HPDE6-E6E7 (cell line): Measurements from ENCODE around the gene ATP6V0A4.

ENCODE experiments used
- DNase-seq: peaks from one replicate; pipeline ENCODE4 v3.0.0; 2011; ENCODE audit warnings: missing footprints; ENCODE audit errors: extremely low spot score

Gene ATP6V0A4

DNA sequence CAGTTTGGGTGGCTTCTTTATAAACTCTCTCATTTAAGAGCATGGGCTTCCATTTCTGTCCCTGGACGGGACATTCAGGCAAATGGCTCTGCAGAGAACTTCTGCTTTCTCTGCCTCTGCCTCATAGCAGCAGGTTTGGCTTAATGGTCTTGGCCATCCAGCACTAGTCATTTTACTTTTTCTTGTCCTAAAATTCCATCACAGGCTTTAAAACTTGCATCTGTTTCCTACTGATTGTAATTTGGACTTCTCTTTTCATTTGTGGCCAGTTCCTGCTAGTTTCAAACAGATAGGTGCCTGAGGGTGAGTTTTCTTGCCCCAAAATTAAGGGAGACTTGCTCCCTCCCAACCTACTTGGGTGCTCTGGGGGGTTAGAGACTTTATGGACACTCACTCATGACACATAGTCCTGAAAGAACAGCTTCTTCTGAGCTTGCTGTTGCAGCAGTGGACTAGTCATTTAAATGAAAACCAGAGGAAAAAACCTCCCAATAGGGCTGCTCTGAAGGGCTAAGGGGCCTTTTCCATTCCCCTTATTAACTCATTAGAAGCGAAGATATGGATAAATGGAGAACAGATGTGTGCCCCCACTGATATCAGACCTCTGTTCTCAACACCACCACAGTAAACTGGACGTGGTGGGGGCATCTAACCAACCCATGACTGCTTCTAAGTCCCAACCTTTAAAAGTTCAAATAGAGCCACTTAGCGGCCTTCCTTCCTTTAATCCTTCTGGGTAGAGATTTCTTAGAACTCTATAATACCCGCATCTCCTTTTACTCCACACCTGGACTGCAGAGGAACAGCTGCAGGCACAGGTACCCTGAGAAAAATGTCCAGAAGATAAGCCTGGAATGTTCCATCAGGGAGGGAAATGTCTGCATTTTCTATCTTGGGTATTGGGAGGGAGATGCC is 135.7 kb downstream of the ATP6V0A4 start:
- no peak for DNase-seq

GRCh38 chr7:138661069-138661635 is 136.8 kb downstream of the ATP6V0A4 start:
- DNase-seq = no peak

GRCh38 chr7:138658889-138659288 is 139.1 kb downstream of the ATP6V0A4 start:
- no peak for DNase-seq

DNA sequence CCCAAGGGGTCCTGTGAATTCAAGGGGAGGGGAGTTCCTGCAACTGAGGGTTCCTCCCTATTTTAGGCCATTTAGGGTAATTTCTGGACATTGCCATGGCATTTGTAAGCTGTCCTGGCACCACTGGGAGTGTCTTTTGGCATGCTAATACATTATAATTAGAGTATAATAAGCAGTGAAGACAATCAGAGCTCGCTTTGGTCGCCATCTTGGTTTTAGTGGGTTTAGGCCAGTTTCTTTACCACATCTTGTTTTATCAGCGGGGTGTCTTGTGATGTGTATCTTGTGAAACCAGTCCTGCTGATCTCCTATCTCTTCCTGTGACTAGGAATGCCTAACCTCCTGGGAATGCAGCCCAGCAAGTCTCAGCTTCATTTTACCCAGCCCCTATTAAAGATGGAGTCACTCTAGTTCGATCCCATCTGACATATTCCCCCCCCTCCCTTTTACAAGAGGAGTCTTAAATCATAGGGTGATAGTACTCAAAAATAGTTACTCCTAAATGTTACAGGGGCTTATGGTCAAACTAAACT is 140.1 kb downstream of the ATP6V0A4 start:
- no peak for DNase-seq

GRCh38 chr7:138656952-138657351 is 141.0 kb downstream of the ATP6V0A4 start:
- DNase-seq = no peak
